CD4-positive, alpha-beta T cell treated with Interferon gamma for 1 hour (primary cell): ENCODE data around the gene ATP1B1.

Experiments
- DNase-seq: peaks from one replicate; pipeline ENCODE4 v3.0.0-alpha.2; 2020

ATP1B1 gene

DNA sequence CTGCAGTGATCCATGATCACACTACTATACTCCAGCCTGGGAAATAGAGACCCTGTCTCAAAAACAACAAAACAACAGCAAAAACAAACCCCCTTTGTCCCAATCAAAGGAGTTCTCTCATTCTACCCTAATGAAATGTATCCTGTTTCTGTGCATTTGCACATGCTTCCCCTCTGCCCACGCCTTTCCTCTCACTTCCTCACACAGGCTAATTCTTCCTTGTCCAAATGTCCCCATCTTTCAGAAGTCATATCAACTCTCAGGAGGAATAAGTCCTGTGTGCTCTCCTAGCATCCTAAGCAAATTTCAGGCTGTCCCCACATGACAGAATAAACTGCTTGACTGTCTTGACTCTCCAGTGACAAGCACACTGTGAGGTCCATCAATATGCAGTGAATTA, 8.1 kb upstream of the ATP1B1 start:
- no peak for DNase-seq

DNA sequence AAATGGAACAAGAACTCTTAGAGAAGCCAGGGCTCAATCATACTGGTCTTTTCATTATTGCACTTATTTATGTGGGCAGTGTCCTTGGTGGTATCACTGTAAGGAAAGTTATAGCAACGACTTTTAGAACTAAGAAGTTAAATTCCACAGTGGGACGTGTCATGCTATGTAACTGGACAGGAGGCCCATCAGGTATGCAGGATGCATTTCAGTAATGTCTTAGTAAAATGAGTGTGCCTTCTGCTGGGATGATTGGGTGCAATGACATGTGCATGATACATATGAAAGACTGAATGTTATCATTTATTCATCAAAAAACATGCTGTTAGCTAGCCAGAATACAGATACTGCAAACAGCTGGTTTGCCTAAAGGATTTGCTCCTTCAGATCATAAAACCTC, 6.9 kb upstream of the ATP1B1 start:
- DNase-seq = no peak

GRCh38 chr1:169100208-169100607, 6.3 kb upstream of the ATP1B1 start:
- no peak for DNase-seq

- no peak for DNase-seq
These were observed 5.8 kb upstream of the ATP1B1 start for GRCh38 chr1:169100651-169101088.

GRCh38 chr1:169102567-169102966, 3.9 kb upstream of the ATP1B1 start:
- no peak for DNase-seq

DNA sequence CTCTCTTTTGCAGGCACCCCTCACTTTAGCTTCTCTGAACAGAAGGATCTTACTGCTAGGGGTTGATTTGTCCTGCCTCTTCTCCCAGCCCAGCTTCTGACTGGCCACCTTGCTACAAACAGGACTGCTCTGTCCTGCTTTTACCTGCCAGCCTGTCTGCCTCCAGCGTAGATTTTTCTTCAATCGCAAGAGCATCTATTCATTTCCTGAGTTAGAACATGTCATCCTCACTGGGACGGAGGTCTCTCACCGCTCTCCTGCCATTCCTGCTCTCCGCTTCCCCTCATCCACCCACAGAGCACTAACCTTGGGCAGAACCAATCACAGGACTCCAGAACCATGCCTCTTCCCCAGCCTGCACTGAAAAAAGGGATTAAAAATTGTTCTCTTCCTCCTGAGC, 3.5 kb upstream of the ATP1B1 start:
- no peak for DNase-seq

- DNase-seq = no peak
These were observed 3.0 kb upstream of the ATP1B1 start for GRCh38 chr1:169103480-169103893.

DNA sequence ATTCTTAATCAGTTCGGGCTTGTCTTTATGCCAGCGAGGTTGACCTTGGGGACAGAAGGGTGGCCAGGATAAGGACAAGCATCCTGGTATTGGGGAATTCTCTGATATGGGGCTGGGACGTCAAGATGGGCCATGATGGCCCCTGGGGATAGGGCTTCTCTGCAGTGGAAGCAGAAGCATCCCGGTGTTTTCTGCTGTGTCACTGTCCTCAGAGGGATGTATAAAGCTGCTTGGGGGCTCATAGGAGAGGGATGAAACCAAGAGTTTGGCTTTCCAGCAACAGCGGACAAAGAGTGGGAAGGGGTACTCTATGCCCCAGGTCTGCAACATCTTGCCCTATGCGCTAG, 1.4 kb upstream of the ATP1B1 start:
- DNase-seq = no peak

- DNase-seq = peak; percentile 28
These were observed 926 bp upstream of the ATP1B1 start for GRCh38 chr1:169105434-169106094.

DNA sequence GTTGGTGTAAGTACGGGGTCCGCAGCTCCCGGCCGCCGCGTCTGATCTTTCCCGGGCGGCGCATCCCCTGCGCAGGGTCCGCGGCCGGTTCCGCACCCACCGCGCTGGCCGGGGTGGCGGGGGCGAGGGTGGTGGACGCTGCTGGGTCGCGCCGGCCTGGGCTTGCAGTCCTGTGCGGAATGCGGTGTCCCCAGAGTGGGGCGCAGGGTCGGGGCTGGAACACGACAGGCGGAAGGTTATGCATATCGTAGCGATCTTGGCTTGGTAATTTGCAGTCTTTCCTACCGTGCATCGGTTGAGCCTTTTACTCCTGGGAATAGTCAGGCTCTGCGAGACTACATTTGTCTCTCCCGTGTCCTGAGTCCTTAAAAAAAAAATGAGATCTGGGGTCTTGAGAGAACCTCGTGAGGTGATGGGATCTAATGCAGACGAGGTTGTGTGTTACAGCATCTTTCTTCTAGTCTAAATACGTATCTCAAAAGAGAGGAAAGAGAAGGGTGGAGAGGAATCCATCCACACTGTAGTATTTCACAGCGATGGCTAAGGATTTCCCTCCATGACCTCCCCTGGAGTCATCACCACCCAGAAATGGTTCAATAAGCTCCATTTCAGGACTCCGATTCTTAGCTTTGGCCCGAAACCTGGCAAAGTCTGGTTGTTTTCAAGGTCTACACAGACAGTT, 572 bp downstream of the ATP1B1 start:
- DNase-seq = no peak

DNA sequence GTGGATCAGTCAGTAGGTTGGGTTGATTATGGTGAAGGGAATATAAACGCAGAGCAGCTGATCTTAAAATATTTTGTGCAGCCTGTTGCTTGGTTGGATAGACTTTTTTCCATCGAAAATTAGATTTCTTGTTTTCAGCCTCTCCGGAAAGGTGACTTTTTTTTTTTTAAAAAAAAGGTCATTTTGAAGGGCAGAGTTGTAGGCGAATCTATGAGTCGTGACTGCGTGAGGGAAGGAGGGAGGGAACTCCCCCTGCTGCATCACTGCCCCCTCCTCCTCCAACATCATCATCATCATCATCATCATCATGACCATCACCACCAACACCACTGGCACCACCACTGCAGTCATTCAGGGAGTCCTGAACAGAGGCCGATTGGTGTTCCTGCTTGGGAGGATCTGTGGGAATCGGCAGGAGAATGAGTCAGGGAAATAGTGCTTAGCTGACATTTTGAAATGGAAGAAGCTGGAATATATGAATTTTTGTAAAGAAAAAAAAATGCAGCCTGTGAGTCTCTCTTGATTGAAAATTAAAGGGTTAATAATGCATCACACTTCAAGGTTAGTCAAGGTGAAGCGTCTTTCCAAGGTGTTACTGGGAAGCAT, 1.2 kb downstream of the ATP1B1 start:
- peak; percentile 14 for DNase-seq

GRCh38 chr1:169108223-169108622, 1.7 kb downstream of the ATP1B1 start:
- DNase-seq = no peak

DNA sequence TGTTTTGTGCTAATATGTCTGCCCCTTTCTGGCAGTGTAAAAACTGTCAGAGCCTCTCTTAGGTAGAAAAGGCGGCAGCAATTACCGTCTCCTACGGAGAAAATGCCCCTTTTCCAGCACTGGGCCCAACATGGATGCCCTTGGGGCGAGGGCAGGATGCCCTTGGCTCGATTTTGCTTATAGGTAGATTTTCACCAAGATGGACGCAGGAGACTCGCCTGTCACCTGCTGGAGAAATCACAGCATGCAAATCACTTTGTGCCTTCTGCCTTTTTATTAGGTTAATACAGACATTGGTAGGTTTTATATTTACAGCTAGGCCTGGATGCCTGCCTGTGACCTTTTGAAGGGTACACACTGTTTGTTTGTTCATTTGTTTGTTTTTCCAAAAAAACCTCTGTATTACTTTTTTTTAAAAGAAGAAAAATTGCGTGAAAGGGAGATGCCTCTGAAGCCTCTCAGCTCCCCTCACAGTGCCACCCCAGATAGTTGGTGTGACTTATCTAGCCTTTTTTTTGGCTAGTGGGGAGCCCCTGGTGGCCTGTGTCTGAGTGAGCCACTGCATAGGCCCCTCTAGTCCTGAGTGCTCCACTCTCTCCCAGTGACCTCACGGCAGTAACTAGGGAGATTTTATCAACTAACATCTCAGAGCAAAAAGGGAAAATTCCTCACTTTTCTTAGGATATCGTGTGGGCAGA, 2.5 kb downstream of the ATP1B1 start:
- no peak for DNase-seq

- DNase-seq = no peak
These were observed 3.2 kb downstream of the ATP1B1 start for GRCh38 chr1:169109561-169110134.

- DNase-seq = no peak
These were observed 3.7 kb downstream of the ATP1B1 start for GRCh38 chr1:169110236-169110635.

DNA sequence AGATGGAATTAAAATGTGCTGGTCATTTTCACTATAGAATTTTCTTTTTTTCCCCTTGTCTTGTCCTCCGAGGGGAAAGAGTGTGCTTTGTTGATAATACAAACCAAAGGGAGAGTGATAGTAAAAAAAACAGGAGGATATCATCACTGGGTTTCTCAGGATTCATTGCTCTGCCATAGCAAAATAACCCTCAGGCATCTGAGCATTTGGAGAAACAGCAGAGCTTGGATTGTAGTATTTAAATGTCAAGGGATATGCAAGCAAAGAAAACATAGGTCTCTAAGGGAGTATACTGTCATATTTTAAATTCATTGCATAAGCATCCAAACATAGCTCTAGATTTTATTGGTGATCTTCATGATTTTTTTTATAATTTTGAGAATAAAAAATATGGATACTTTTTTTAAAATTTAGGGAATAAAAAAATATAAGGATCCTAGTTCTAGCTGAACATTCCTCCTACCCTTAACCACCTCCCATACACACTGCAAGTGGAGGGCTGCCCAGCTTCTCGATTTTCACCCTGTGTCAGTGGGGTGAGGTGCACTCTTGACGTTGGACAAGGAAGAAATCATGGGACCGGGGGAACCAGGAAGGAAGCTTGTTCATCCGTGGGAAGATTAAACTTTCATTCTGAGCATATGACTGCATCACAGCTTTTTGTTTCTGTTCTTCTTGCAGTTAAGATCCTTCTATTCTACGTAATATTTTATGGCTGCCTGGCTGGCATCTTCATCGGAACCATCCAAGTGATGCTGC, 4.4 kb downstream of the ATP1B1 start:
- DNase-seq = no peak

GRCh38 chr1:169111472-169111871, 5.0 kb downstream of the ATP1B1 start:
- DNase-seq = no peak

DNA sequence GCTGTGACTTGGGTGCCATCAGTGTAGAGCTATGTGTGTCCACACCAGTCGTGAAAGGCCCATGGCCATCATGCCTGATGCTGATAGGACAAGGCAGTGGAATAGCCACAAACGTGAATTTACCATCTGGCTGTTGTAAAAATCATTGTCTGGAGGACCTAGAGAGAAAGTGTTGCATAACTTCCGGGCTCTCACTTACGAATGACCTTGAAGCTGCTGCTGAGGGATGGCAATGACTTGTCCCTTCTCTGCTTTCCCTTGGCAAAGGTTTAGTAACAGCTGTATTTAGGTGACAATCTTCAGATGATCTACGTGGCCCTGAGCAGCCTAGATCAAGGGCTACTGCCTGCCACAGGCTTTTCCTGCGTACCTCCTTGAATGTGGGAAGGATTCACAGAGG, 5.8 kb downstream of the ATP1B1 start:
- DNase-seq = no peak

- no peak for DNase-seq
These were observed 7.2 kb downstream of the ATP1B1 start for GRCh38 chr1:169113613-169114119.

- no peak for DNase-seq
These were observed 9.5 kb downstream of the ATP1B1 start for GRCh38 chr1:169115891-169116585.

- DNase-seq = no peak
These were observed 10.5 kb downstream of the ATP1B1 start for GRCh38 chr1:169117014-169117413.

DNA sequence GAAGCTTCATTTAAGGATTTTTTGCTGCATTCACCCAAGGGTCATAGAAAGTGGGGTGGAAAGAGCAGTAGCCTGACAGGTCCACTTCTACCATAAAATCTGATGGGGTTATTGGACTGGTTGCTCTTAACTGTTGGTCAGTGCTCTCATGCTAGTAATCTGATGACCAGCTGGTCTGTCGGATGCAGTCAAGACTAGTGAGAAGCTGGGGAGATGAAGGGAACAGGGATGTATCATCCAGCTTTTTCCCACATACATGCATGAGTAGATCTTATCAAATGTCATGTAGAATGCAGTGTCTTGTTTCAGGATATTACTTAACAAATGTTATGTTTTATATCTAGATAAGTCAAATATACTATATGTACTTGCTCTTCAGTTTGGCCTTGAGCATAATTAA, 11.1 kb downstream of the ATP1B1 start:
- no peak for DNase-seq
